ENCODE measurements around the gene KIAA1328. TPM values are rescaled to one million over a fixed set of nuclear protein-coding genes. Genes with fewer than 3 reads are reported as not detected.

Gene KIAA1328
- total RNA-seq, 1 donor: 8.7 TPM

DNA sequence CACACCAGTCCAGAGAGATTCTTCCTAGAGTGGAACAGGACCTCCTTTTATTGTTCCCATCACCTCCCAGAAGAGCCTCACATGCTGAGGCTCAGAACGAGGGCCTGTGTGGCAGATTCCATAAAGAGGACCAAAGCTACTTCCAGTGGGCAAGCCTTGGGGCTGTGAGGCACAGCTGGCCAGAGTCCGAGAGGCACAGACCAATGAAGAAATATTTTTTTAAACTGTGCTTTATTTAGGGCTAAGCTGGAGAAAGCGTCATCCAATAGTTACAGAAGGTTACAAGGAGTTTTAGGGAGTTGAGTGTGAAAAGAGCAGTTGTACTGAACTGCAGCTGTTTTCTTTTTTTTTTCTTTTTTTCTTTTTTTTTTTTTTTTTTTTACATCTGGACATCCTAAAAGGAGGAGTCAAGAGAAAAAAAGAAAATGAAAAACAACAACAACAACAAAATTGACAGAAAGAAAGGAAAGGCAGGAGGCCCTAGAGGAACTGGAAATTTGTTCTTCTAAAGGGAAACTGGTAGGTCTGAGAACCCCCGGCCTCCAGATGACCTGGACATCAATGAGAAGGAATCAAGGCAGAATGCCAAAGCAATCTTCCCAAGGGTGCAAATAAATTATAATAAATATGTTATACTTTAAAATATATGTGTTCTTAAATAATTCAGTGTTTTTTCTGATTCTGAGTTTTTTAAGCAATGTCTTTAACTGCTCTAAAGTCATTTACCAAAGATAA, 414.1 kb downstream of the KIAA1328 start:
- Histone ChIP-seq H3K79me2 (ENCODE audit: insufficient read depth, low read length) (no peaks in the 10 kb centered on the region), H2AFZ (ENCODE audit: low read length) (no peak overlapping the region), H3K27ac (ENCODE audit: low read depth, low read length) (no peak overlapping the region), H3K4me1 (ENCODE audit: insufficient read depth, low read length) (no peaks in the 10 kb centered on the region), H3K9me3 (ENCODE audit: low read depth, low read length) (no peaks in the 10 kb centered on the region), H3K27me3 (ENCODE audit: insufficient read depth, low read length) (peaks cover 19% of the 10 kb centered on the region), H3K36me3 (ENCODE audit: insufficient read depth, low read length) (no peaks in the 10 kb centered on the region), H3K4me3 (ENCODE audit: insufficient read depth, low read length) (no peak overlapping the region), H4K20me1 (ENCODE audit: insufficient read depth, low read length) (no peaks in the 10 kb centered on the region), H3K4me2 (ENCODE audit: insufficient read depth, low read length) (no peak overlapping the region)
- TF ChIP-seq CTCF (IDR thresholded peaks at IDR 0.05; ENCODE audit: extremely low read depth, low read depth, low read length): no peak
- peak; percentile 22 for DNase-seq (ENCODE audit: insufficient read length, low spot score, missing footprints)

- H4K20me1 ChIP-seq (ENCODE audit: insufficient read depth, low read length): no peaks in the 10 kb centered on the region
- no peaks in the 10 kb centered on the region for H3K4me1 ChIP-seq (ENCODE audit: insufficient read depth, low read length)
- no peak for TF ChIP-seq CTCF (IDR thresholded peaks at IDR 0.05; ENCODE audit: extremely low read depth, low read depth, low read length)
- DNase-seq (ENCODE audit: insufficient read length, low spot score, missing footprints): peak; percentile 37
- H3K27ac ChIP-seq (ENCODE audit: low read depth, low read length): no peak overlapping the region
- no peak overlapping the region for H2AFZ ChIP-seq (ENCODE audit: low read length)
- no peaks in the 10 kb centered on the region for H3K79me2 ChIP-seq (ENCODE audit: insufficient read depth, low read length)
- H3K27me3 ChIP-seq (ENCODE audit: insufficient read depth, low read length): peaks cover 19% of the 10 kb centered on the region
- no peaks in the 10 kb centered on the region for H3K9me3 ChIP-seq (ENCODE audit: low read depth, low read length)
- no peaks in the 10 kb centered on the region for H3K36me3 ChIP-seq (ENCODE audit: insufficient read depth, low read length)
- no peak overlapping the region for H3K4me2 ChIP-seq (ENCODE audit: insufficient read depth, low read length)
- H3K4me3 ChIP-seq (ENCODE audit: insufficient read depth, low read length): no peak overlapping the region
Measured at GRCh38 chr18:37243741-37244140, 414.8 kb downstream of the KIAA1328 start.

- H3K4me1 ChIP-seq (ENCODE audit: insufficient read depth, low read length): no peaks in the 10 kb centered on the region
- H3K9me3 ChIP-seq (ENCODE audit: low read depth, low read length): no peaks in the 10 kb centered on the region
- H4K20me1 ChIP-seq (ENCODE audit: insufficient read depth, low read length): no peaks in the 10 kb centered on the region
- no peak overlapping the region for H3K4me2 ChIP-seq (ENCODE audit: insufficient read depth, low read length)
- H3K4me3 ChIP-seq (ENCODE audit: insufficient read depth, low read length): no peak overlapping the region
- no peaks in the 10 kb centered on the region for H3K36me3 ChIP-seq (ENCODE audit: insufficient read depth, low read length)
- no peak overlapping the region for H3K27ac ChIP-seq (ENCODE audit: low read depth, low read length)
- no peak for TF ChIP-seq CTCF (IDR thresholded peaks at IDR 0.05; ENCODE audit: extremely low read depth, low read depth, low read length)
- no peak overlapping the region for H2AFZ ChIP-seq (ENCODE audit: low read length)
- no peaks in the 10 kb centered on the region for H3K79me2 ChIP-seq (ENCODE audit: insufficient read depth, low read length)
- H3K27me3 ChIP-seq (ENCODE audit: insufficient read depth, low read length): peaks cover 19% of the 10 kb centered on the region
- no peak for DNase-seq (ENCODE audit: insufficient read length, low spot score, missing footprints)
Measured at GRCh38 chr18:37244618-37245017, 415.7 kb downstream of the KIAA1328 start.

- Histone ChIP-seq H3K4me3 (ENCODE audit: insufficient read depth, low read length) (no peak overlapping the region), H3K27me3 (ENCODE audit: insufficient read depth, low read length) (peaks cover 19% of the 10 kb centered on the region), H3K27ac (ENCODE audit: low read depth, low read length) (no peak overlapping the region), H3K4me1 (ENCODE audit: insufficient read depth, low read length) (no peaks in the 10 kb centered on the region), H3K79me2 (ENCODE audit: insufficient read depth, low read length) (no peaks in the 10 kb centered on the region), H3K9me3 (ENCODE audit: low read depth, low read length) (no peaks in the 10 kb centered on the region), H3K4me2 (ENCODE audit: insufficient read depth, low read length) (no peak overlapping the region), H4K20me1 (ENCODE audit: insufficient read depth, low read length) (no peaks in the 10 kb centered on the region), H3K36me3 (ENCODE audit: insufficient read depth, low read length) (no peaks in the 10 kb centered on the region), H2AFZ (ENCODE audit: low read length) (no peak overlapping the region)
- peak; percentile 66 for DNase-seq (ENCODE audit: insufficient read length, low spot score, missing footprints)
- TF ChIP-seq CTCF (IDR thresholded peaks at IDR 0.05; ENCODE audit: extremely low read depth, low read depth, low read length): no peak
Measured at GRCh38 chr18:37246779-37247340, 417.9 kb downstream of the KIAA1328 start.

Measured in osteoblast (primary cell).